ENCODE measurements around the gene BMP6.
"Not testable (repeated sequence)": the region's sequence is repeated elsewhere in the genome, so short reads cannot be mapped to it uniquely, and the experiment has no call there.

BMP6 gene

DNA sequence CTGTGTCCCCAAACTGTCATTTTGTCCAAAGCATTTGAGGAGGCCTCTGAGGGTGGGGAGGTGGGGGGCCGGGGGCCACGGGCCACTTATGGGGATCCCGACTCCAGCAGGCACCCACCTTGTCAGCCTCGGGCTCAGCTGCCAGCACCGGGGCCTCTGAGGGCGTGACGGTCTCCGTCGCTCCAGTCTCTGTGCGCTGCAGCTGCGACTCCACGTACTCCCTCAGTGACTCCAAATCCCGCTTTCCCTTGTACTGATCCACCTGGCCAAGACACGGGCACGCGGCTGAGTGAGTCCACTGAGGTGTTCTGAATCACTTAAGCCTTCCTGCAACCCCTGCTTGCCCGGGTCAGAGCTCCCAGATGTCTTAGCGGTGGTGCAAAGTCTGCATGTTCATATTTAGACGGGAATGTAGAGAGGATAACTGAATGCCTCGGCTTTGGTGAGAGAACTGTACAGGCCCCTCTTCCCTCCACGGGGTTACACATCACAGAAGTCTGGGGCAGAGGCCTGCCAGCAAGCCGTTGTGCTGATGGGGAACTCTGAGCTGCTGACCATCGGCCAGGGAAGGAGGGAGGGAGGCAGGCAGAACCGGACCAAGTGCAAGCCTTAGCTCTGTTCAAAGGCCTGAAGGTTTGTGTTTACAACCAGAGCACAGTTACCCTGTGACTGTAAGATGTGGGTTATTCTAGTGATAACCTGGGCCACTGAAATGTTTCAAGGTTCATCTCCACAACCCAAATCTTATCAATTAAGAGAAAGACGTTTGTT lies 162.9 kb downstream of the BMP6 start:
- DNase-seq = no peak

DNA sequence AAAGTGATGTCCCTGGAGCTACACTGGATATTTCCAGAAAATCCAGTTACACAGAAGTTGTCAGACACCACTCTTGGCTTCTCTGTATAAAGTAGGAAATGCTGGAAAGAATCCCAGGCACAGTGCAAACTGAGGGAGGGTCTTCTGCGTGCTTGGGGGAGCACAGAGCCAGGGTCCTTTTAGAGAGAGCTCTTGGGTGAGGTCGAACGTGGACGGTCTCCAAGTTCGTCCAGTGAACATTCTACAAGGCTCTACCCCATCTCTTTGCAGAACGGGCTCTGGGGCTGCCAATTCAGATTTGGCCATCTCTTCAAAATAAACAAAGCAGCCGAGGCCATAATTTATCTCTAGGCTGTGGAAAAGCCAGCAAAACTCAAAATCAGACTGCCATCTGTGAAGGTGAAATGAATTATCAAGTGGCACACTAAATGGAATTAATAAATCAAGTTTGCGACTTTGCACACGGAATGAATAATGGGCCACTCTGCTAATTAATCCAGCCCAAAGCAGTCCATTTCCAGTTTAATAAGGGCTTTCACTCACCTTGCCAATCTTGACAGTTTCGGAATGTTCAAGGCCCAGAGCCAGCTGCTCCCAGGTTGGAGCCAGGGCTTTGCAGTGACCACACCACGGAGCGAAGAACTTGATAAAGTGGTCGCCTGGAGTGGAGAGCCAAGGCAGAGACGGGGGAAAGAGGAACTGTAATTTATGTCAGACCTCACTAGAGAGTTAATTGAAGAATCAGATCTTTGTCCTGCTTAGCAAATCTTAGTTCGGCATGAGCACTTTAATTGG lies 165.4 kb downstream of the BMP6 start:
- DNase-seq = no peak

DNA sequence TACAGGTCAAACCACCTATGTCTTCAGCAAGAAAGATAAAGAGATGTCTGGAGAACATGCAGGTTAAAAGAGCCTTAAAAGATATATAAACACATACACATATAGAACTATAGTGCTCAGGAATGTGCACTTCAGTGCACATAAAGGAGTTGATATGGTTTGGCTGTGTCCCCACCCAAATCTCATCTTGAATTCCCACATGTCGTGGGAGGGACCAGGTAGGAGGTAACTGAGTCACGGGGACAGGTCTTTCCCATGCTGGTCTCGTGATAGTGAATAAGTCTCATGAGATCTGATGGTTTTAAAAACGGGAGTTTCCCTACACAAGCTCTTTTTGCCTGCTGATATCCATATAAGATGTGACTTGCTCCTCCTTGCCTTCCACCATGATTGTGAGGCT lies 166.5 kb downstream of the BMP6 start:
- DNase-seq = not testable (repeated sequence)

DNA sequence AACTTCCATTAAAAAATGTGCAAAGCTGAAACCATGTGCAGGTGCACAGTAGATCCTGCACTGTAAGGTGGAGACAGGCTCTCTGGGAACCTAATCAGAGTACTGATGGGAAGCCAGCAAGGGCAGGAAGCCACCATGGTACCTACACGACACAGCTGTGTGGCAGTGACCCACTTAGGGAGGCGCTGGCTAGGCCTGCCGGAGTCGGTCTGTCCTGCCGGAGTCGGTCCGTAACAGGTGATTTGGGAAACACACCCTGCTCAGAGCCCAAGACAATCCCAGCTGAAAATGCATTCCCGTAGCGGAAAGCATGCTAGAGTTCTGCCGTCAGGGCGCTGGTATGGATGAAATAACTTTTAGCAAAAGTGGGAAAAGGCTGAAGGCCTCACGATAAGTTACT lies 167.4 kb downstream of the BMP6 start:
- no peak for DNase-seq

DNA sequence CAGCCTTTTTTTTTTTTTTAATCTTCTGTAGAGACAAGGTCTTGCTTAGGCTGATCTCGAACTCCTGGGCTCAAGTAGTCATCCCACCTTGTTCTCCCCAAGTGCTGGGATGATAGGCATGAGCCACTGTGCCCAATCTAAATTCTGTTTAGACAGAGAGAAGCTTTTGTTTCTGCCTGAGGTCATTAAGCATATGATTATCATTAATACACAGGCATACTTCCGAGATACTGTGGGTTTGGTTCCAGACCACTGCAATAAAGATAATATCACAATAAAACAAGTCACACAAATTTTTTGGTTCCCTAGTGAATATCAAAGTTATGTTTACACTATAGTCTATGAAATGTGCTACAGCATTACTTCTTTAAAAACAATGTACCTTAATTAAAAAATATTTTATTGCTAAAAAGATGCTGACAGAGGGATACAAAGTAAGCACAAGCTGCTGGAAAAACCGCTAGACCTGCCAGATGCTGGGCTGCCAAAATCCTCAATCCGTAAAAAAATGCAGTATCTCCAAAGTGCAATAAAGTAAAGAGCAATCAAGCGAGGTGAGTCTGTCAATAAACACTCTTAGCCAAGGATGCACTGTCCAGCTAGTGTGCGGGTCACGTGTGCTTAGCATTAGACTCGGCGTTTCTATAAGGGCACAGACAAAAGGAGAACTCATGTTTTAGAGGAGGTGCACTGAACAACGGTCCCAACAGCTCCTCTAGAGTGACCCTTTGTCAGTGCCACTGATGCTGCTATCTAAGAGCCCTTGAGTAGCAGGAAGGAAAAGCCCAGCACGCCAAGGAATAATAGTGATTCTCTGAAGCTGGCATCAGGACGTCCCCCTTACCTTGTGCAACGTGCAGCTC lies 168.6 kb downstream of the BMP6 start:
- no peak for DNase-seq

DNA sequence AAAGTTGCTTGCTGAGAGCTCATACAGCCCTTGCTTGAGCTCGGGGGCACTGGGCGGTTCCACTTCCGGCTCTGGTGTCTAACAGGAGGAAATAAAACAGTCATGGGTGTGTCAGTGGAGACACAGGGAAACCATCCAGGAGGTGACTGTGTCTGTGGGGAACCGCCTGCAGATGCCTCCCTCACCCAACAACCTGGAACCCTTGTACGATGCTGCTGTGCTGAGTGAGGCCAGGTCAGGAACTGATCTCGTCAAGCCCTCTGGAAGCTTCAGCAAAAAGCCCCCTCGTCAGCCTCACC lies 169.2 kb downstream of the BMP6 start:
- no peak for DNase-seq

DNA sequence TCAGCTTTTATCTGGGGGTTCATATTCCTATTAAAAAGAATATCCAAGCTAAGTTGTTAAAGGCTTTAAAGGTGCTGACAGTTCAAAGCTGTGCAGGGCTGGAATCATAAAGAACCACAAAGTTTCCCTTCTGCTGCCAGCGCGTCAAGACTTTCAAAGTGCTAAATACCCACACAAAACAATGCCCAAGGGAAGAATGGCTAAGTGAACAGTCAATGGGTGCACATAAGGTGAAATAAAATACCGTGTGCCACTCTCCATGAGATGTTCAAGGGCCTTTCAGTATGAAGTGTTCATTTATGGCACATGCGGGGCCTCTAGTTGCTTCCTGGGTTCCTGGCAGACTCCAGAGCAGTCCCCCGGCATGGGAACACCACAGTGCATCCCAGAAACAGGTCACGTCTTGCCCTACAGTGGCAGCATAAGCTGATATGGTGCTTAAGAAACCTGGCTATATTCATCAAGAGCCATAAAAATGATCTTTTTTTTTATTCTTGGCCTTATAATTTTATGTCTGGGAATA lies 170.6 kb downstream of the BMP6 start:
- no peak for DNase-seq

DNA sequence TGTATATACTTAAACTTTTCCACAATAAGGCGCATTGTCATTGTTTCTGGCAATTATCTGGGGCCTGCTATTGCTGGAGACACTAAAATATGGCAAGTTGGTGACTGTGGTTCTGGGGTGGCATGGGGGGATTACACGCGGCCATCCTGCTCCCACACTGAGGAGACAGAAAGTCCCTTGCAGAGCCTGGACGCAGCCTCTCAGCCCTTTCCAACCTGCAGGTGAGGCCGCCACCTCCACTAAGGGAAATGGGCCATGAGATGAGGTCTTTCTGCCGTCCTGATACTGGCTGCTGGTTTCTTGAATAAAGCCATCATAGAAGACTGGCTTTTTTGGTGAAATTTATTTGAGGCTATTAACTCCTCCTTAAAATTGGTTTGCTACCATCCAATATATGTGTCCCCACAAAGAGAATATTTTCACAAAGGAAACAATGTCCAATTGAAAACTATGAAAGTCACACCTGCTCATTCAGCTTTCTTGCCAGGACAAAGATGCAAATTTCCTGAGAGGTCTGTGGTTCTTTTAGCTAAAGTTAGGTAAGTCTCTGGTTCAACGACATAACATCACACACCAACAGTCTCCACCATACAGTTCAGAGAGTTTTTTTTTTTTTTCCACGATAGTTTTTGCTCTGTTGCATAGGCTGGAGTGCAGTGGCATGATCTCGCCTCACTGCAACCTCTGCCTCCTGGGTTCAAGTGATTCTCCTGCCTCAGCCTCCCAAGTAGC lies 171.7 kb downstream of the BMP6 start:
- DNase-seq = no peak

DNA sequence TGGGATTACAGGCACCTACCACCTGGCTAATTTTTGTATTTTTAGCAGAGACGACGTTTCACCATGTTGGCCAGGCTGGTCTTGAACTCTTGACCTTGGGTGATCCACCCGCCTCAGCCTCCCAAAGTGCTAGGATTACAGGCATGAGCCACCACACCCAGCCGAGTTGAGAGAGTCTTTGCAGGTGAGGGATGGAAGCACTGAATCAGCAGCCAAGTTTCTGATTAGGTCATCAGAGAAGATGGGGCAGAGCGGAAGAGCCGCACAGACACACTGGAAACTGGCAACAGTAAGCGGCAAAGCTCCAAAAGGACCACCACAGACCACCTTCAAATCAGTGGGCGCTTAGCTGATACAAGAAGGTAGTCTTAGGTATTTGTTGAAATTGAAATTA lies 172.3 kb downstream of the BMP6 start:
- DNase-seq = not testable (repeated sequence)

DNA sequence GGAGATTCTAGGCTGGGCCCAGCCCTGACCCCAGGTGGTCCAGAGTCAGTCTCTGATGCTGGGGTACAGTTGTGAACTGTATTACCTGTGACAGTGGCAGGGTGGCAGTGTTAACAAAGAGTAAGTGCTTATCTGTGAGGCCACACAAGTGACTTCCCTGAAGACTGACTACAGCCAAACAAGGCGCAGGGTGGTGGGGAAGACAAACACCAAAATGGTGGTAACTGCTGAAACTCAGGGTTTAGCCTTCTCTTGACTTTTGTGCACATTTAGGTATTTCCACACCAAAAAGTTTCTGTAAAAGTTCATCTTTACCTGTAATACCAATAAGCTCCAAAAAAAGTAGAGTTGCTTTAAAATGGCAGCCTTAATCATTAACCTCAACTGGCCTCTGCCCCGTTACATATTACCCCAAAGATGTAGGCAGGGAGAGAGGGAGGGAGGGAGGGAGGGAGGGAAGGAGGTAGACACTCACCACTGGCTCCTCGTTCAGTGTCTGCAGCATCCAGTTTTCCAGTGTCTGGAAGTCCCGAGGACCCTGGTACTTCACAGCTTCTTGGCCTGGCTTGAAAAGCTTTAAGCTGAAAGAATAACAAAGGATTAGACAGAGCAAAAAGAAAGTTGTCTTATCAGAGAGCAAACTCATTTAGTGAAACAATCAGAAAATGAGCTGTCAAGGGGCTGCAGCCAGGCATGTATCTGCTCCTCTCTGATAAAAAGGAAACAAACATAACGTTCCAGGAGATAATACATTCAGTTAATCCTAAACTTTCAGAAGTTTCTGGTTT lies 173.4 kb downstream of the BMP6 start:
- DNase-seq = no peak

DNA sequence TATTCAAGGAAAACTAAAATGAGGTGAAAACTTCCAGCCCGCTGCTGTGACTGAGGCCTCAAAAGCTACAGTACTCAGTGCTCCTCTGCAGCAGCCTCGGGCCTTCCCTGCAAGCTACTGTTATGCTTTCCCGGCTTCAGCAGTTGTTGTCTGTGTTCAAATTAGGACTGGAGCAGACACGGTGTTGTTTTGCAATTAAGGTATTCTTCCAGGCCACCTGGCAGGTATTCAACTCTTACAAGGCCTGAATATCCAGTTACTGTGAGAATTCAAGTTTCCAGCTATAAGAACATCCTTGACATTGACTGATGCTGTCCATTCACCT lies 174.0 kb downstream of the BMP6 start:
- DNase-seq = no peak

DNA sequence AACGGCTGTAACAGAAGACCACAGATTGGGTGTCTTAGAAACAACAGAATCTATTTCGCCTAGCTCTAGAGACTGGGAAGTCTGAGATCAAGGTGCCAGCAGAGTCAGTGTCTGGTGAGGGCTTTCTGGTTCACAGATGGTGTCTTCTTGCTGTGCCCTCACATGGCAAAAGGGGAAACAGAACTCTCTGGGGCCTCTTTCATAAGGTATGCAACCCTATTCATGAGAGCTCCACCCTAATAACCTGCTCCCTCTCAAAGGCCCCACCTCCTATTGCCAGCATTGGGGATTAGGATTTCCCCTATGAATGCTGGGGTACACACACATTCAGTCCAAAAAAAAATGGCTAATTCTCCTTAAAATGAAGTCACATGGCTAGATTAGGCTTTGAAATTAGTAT lies 174.7 kb downstream of the BMP6 start:
- DNase-seq = no peak

DNA sequence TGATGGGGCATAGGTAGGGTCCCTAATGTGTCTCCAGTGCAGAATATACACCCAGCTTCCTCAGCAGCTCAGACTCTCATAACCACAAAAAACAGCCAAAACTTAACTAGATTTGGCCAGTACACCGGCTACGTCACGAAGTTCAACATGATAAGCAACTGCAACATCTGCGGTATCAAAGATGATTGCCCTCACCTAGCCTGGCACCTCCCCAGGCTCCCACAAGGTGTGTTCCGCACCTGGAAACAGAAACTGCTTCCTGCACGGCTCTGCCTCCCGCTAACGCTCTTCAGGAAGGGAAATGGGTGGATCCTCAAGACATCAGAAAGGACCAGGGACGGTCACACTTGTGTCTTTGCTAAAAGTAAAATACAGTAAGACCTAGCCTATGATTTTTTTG lies 175.2 kb downstream of the BMP6 start:
- DNase-seq = no peak

DNA sequence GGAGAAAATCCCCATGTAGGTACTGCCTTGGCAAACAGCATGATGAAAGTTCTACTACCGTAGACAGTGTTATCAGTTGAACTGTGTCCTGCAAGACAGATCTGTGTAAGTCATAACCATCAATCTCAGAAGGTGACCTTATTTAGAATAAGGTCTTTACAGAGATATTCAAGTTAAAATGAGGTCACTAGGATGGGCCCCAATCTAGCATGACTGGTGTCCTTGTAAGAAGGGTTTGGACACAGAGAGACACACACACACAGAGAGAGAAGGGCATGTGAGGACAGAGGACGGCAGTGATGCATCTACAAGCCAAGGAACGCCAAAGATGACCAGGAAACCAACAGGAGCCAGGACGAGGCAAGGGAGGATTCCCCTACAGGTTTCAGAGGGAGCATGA lies 175.9 kb downstream of the BMP6 start:
- no peak for DNase-seq

DNA sequence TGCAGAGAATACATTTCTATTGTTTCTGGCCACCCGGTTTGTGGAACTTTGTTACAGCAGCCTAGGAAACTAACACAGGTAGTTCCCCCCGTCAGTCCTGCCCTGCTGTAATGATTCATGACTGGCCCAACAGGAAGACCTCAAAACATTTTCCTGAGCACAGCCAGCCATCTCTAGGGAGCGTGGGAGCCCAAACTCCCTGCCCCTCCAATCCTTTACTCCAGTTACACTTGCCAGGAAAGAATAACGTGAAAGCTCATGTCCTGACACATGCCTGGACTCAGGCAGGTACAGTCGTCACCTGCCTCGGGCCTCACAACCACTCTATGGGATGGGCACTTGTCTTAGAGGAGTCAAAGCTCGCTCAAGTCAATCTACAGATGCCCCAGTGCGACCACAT lies 176.3 kb downstream of the BMP6 start:
- no peak for DNase-seq

DNA sequence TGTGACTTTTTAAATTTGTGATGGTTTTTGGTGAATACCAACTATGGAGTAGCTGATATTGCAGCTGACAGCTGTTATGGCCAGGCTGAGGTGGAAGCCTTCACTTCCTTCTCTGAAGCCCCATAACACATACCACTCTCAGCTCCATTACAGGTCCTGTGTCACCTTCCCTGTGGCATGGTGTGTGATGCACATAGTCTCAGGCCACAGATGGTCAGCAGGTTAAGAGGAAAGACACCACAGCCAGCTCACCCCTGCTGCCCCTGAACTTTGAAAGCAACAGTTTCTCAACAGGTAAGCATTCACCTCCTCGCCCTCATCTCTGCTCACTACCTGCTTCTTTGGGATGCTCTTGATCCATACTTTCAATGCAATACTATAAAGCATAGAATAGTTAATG lies 177.0 kb downstream of the BMP6 start:
- DNase-seq = no peak

DNA sequence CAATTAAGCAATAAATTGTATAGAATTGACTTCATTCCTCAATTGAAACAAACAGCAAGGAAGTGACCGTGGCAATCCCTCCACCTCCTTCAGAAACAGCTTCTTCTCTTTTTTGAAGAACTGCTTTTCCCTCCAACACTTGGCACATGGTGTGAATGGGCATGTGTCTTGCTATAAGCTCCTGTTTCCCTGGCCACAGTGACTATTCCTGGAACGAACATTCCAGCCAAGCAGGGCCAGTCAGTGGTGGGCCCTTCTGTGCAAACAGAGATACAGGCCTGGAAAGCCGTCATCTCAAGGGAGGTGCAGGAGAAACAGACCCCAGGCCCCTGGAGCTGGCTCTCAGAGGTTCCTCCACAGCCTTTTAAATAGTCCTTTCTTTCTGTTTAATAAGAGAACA lies 177.8 kb downstream of the BMP6 start:
- DNase-seq = no peak

DNA sequence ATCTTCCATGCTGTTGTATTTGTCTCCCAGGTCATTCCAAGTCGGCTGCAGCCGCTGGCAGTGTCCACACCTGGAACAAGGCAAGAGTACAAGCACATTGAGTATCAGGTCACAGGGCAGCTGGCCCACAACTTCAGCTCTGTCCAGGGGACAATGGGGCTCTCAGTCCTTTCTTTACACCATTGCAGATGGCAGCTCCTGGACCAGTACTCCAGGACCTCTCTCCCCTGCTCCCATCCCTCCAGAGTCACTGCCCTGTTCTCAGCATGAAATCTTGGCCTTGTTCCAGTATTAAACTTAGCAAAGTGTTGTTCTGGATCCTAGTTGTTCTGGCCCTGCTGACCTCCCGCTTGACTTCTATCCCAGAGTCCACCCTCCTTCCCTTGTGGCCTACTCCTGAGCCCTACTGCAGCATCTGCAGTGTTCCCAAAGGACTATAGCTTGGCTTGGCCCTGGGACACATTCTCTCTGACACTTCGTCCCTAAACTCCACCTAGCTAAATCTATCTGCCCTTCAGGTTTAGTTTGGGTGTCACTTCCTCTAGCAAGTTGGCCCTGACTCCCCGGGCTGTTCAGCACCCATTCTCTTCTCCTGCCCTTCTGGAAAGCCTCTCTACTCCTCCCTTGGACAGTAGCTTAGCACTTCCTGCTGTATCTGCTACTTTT lies 178.9 kb downstream of the BMP6 start:
- DNase-seq = no peak

DNA sequence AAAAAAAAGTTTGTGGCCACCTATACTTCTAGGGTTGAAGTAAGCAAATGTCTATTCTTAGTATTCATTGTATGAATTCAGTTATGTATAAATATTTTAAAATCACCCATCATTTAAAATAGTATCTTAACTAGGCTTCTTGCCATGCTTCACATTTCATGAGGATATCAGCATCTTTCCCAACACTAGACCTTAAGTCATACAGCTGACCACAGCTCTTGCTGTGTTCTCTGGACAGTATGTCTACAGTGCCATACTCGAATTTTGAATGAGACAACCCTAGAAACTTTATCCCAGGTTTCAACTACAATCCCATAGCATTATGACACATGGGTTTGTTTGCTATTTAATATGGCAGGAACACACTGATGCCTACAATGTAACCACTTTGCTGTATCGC lies 179.5 kb downstream of the BMP6 start:
- no peak for DNase-seq

DNA sequence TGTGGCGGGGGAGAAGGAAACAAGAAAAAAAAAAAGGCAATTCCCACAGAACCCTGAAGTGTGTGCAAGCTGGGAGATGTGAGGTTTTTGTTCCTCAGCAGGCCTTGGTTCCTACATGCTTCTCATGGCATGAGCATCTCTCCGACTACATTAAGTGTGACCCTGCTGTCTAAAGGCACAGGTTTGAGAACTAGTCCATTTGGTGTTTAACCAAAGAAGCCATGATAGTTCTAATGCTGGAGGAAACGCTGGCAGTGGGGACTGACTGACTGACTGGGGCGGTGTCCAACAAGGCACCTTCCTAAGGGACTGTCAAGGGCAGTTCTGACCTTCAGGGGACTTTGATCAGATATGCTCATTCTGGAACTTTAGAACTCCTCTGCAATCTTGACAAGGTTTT lies 180.8 kb downstream of the BMP6 start:
- DNase-seq = no peak

DNA sequence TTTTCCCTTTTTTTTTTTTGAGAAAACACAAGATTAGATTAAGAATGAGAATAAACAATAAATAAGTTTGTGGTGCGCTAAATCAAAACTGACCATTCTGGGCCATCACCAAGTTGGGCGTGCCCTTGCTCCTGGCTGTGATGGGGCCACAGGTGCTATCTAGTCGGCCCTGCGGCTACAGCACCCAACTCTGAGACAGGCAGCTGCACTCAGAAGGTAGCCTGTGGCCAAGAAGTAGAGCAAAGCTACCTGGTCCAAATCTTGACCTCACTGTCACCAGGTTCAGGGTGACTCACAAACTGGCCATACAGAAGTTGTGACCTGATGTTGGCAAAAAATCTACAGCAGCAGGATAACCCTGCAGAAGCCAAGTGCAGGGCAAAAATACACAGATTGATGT lies 181.3 kb downstream of the BMP6 start:
- no peak for DNase-seq

Data from CD4-positive, alpha-beta T cell treated with Interleukin-21 for 1 hour (primary cell).